22Rv1 (cell line): ENCODE measurements around the gene CACNA1C.

ENCODE experiments used
- H3K27ac ChIP-seq: fragments of 450-650 bp; 2 replicates; pipeline ENCODE4 v1.5.1; 2017
- ZFX ChIP-seq: fragments of 450-650 bp; IDR thresholded peaks from 2 replicates; pipeline ENCODE4 v1.6.1; 2017; ENCODE audit warnings: antibody characterized with exemption, borderline replicate concordance
- TF ChIP-seq, protein P1 (sequence below): fragments of 450-650 bp; IDR thresholded peaks from 2 replicates; pipeline ENCODE4 v1.5.1; 2017; ENCODE audit warnings: mild to moderate bottlenecking

The CACNA1C gene

DNA sequence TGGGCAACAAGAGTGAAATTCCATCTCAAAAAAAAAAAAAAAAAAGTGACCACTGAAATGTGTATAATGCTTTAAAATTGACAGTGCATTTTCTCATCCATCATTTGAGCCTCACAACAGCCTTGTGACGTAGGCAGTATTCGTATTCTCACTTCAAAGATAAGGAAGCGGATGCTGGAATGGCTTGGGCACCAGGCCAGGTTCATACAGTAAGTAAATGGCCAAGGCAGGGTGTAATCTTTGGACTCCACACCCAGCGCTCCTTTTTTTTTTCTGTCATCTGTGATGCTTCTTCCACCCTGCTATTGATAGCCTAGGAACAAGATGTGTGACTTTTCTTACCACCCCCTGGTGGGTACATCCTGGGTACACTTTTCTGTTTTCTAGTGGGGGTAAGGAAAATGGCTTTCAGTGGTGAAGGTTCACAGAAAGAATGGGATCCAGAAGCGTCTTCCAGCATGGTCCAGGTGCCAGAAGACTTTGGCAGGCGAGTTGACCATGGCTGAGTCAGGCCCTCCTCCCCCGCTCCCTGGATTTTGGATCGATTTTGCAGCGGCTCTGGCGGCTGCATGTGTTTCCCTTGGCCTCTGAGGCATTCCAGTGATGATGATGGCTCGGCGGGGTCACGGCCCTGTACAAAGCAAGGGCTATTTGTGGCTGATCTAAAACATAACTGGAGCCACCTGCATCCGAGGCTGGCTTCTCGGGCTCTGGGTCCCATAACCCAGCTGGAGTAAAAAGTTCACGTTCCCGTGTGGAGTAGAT lies 110.6 kb downstream of the CACNA1C start:
- H3K27ac ChIP-seq = no peak overlapping the region

GRCh38 chr12:2165021-2165420 lies 112.2 kb downstream of the CACNA1C start:
- no peak overlapping the region for H3K27ac ChIP-seq
- TF ChIP-seq, protein P1, sequence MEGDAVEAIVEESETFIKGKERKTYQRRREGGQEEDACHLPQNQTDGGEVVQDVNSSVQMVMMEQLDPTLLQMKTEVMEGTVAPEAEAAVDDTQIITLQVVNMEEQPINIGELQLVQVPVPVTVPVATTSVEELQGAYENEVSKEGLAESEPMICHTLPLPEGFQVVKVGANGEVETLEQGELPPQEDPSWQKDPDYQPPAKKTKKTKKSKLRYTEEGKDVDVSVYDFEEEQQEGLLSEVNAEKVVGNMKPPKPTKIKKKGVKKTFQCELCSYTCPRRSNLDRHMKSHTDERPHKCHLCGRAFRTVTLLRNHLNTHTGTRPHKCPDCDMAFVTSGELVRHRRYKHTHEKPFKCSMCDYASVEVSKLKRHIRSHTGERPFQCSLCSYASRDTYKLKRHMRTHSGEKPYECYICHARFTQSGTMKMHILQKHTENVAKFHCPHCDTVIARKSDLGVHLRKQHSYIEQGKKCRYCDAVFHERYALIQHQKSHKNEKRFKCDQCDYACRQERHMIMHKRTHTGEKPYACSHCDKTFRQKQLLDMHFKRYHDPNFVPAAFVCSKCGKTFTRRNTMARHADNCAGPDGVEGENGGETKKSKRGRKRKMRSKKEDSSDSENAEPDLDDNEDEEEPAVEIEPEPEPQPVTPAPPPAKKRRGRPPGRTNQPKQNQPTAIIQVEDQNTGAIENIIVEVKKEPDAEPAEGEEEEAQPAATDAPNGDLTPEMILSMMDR = no peak
- no peak for TF ChIP-seq ZFX

More for the DNA sequence above, 110.6 kb downstream of the CACNA1C start:
- TF ChIP-seq, protein P1 = no peak
- no peak for TF ChIP-seq ZFX

DNA sequence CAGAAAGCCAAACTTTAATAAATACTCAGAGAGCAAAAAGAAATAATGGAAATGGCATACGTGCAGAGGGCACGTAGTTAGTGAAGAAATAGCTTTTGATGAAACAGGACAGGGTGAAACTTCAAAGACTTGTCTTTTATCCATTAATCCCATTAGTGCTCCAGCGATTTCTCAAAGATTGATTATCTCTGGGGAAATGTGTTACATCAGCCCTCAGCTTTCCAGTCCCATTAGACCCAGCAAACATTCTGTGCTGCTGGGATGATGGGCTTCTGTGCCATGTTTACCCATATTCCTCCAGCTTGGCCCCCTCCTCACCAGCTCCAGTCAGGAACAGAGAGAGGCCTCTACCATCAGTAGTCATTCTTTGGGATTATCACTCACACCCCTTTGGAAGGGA lies 113.1 kb downstream of the CACNA1C start:
- H3K27ac ChIP-seq = no peak overlapping the region
- TF ChIP-seq, protein P1 = no peak
- no peak for TF ChIP-seq ZFX

- no peak overlapping the region for H3K27ac ChIP-seq
- no peak for TF ChIP-seq ZFX
Measured at GRCh38 chr12:2166696-2167095, 113.9 kb downstream of the CACNA1C start.

DNA sequence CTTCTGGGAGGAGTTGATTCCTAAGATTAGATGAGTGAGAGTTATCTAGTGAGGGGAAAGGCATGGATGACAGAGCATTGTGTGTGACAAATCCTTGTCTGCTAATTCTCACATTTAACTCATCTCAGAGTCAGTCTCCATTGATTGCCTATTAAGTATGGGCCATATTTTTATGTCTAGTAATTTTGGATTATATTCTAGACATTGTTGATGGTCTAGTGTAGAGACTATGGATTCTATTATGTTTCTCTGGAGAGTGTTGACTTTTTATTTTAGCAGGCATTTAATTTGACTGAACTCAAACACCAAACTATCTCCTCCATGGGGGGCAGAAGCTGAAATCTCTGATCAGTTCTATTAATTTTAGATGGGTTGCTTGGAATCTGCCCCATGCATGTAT lies 114.4 kb downstream of the CACNA1C start:
- TF ChIP-seq, protein P1 = no peak
- H3K27ac ChIP-seq = no peak overlapping the region

- TF ChIP-seq, protein P1 = no peak
- TF ChIP-seq ZFX = no peak
- H3K27ac ChIP-seq = no peak overlapping the region
Measured at GRCh38 chr12:2168808-2169207, 116.0 kb downstream of the CACNA1C start.

DNA sequence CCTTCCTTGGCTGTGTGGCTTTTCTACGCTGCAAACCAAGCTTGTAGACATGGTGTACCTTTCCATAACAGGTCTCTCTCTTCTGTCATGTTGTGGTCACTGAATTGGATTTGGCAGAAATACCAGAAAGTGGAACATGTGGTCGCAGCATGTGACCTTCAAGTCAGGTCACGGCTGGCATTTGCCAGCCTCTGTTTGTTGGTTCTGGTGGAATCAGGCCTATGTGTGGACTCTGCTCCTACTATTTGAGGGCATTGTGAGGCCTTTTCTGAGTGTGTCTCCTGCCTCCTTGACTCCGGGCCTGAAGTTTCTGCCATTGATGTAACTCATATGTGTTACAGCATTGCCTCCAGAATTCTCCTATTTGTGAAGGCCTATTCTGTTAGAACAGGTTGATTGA lies 116.7 kb downstream of the CACNA1C start:
- no peak overlapping the region for H3K27ac ChIP-seq
- TF ChIP-seq, protein P1 = no peak
- TF ChIP-seq ZFX = no peak

DNA sequence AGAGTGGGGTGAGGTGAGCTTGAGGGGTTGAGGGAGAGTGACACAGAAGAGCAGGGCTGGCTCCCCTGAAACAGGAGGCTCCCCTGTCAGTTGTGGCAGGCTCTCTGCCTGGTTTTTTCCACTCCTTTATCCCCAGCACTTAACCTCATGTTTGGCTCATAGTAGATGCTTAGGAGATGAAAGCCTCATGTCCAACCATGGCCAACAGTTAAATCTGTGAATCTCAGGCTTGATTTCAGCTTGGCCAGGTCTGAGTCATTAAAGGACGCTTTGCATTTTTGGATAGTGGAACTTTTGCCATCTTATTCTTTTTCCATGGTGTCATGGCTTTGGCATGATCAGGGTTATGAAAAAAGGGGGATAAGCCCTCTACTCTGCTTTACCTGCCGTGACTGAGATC lies 117.2 kb downstream of the CACNA1C start:
- no peak for TF ChIP-seq ZFX
- TF ChIP-seq, protein P1 = no peak
- no peak overlapping the region for H3K27ac ChIP-seq
